SK-N-MC (cell line): ENCODE data around the gene SPRING1.

Source experiments
- EZH2 ChIP-seq: fragments of 200-600 bp; sonication (generic); IDR thresholded peaks from one replicate; pipeline ENCODE4 v1.6.1; 2017; ENCODE audit warnings: antibody characterized with exemption
- POLR2AphosphoS5 ChIP-seq: IDR thresholded peaks from 2 replicates; pipeline ENCODE4 v1.6.1; 2012; ENCODE audit warnings: mild to moderate bottlenecking, low read depth, low read length, borderline replicate concordance

DNA sequence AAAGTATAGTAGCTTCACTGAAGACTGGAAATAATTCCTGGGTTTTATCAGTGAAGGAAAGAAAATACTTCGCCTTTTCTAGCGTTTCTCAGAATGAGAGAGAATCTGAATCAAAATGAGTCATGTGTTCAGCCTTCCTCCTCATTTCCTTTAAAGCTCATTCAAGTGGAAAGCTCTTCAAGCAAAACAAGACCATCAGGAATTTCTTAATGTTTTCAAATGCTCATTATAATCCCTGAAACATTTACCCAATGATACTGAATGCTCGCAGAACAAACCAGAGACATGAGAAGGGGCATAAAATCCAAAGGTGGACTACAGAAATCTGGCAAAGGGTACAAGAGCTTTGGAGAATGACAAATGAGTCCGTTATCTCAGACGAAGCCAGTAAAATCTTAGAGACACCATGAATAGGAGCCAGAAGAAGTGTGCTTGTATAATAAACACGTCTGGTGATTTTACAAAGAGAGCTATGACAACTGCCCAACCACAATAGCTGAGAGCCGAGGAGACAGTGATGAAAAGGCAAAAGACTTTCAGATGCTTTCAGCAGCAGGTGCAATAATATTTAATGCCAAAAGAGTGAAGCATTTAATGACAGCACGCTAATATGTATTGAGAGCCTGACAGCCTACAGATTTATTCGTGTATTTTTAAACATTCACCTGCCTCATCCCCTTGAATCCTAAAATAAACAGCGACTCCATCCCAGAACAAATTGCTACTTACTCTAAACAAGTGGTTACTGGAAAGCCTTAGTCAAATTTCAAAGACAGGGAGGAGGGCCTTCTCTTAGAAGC lies 19.0 kb downstream of the SPRING1 start:
- no peak for TF ChIP-seq EZH2
- TF ChIP-seq POLR2AphosphoS5: no peak
